Cerebellar nuclear complex (tissue), 1 donor: ENCODE results near the gene ITGA1.
"Not testable (repeated sequence)": the region's sequence is repeated elsewhere in the genome, so short reads cannot be mapped to it uniquely, and the experiment has no call there.

Experiments used
- DNase-seq, 2 experiments: peaks; one replicate each; lab custom pipeline; 2025; lab: John Stamatoyannopoulos, UW

Gene ITGA1

DNA sequence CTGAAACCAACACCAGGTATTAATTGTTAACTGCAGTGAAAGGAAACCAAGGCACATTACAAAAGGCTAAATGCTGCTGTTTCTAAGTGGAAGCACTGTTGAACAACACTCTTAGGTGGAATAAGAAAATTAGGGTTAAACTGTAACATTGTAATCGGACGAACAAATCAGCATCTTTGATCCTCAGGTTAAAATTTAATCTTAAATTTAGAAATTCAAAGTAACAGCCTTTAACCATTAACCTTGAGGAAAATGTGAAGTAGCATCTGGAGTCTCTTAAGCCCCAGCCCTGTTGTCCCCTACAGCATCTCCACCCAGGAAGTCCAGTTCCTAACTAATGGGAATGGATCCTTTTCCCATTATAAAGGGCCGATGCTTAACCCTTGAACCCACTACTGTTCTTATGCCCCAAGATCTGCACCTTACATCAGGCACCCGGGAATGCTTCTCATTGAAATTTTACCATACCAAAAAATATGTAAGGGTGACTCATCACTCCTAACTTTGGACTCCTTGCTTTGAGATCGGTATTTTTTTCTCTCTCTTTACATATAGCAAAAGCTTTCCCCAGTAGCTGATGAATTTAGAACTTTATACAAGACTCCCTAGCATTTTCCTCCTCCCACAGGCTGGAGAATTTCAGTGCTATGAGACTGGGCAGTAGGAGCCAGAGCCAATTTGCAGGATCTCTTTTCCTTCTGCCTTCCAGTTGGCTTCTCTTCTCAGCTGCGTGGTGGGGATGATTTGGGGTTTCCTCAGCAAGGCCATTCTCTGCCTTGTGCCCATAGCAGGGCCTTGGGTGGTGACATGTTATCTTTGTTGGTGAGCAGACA is 169.4 kb downstream of the ITGA1 start:
- no peak for DNase-seq

DNA sequence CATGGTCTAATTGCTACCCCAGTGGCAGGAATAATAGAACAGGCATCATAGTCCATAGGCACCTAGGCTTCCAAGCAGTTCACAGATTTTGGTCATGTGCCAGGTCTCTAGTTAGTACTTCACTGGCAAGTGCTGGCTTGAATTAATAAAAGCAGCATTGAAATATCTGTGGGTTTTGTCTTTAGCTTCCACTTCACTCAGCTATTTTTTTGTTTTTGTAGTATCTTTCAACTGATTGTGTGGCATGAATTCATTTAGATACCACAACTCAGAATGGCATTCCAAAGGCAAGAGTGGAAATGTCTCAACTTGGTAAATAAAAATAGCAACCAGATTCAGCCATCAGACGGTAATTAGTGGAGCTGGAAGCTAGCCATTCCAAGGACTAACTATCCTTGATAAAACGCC is 173.6 kb downstream of the ITGA1 start:
- DNase-seq, result no peak

DNA sequence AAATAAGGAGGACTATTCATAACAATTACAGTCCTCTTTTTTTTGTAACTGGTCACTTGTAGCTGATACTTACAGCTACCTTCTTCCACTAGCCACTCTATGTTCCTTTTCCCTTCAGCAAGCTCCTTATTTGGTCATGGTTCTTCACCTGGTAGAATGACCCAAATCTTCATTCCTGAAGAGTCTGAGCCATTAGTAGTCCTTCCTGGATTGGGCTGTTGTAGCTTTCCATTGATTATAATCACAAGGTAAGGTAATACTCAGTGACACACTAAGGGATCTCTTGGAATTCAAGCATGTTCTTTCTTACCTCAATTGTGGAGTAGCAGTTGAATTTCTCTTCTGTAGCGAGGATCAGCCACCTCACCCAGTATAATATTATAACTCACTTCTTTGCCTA is 175.9 kb downstream of the ITGA1 start:
- no peak for DNase-seq

DNA sequence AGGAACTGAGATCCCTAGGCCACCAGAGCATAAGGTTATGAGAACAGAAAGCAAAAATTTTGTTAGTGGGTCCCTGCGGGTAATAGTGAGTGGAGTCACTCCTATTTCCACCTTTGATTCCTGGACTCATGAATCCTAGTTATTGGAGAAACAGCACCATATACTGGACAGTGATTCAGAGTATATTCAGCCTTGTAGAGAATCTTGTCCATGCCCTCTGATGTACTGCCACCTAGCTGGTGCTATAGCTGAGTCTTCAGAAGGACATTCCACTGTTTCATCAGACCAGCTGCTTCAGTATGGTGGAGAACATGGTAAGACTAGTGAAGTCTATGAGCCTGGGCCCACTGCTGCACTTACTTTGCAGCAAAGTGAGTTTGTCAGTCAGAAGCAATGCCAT is 176.4 kb downstream of the ITGA1 start:
- no peak for DNase-seq

DNA sequence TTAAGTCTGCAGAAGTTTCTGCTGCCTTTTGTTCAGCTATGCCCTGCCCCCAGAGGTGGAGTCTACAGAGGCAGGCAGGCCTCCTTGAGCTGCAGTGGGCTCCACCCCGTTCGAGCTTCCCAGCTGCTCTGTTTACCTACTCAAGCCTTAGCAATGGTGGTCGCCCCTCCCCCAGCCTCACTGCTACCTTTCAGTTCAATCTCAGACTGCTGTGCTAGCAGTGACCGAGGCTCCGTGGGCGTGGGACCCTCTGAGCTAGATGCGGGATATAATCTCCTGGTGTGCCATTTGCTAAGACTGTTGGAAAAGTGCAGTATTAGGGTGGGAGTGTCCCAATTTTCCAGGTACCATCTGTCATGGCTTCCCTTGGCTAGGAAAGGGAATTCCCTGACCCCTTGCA is 188.4 kb downstream of the ITGA1 start:
- DNase-seq, result not testable (repeated sequence)

DNA sequence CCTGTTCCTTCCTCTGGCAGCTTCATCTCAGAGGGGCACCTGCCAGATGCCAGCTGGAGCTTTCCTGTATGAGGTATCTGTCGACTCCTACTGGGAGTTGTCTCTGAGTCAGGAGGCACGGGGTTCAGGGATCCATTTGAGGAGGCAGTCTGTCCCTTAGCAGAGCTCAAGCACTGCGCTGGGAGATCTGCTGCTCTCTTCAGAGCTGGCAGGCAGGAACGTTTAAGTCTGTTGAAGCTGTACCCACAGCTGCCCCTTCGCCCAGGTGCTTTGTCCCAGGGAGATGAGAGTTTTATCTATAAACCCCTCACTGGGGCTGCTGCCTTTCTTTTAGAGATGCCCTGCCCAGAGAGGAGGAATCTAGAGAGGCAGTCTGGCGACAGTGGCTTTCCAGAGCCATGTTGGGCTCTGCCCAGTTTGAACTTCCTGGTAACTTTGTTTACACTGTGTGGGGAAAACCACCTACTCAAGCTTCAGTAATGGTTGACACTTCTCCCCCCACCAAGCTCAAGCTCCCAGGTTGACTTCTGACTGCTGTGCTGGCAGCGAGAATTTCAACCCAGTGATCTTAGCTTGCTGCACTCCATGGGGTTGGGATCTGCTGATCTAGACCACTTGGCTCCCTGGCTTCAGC is 189.7 kb downstream of the ITGA1 start:
- DNase-seq, result no peak

DNA sequence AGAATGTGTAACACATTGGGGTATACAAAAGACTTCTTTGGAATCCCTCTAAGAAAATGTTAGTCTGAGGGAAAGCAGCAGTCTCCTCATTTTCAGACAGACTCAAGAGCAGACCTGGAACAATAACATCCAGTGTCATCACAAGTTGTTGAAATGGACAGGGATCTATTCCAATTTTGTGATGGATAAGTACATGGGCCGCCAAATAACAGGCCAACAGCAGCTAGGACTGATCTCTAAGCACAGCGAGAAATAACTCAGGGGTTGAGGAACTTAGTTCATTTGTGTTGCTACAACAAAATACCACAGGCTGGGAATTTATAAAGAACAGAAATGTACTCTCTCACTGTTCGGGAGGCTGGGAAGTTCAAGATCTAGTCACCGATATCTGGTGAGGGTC is 193.8 kb downstream of the ITGA1 start:
- DNase-seq, result no peak

DNA sequence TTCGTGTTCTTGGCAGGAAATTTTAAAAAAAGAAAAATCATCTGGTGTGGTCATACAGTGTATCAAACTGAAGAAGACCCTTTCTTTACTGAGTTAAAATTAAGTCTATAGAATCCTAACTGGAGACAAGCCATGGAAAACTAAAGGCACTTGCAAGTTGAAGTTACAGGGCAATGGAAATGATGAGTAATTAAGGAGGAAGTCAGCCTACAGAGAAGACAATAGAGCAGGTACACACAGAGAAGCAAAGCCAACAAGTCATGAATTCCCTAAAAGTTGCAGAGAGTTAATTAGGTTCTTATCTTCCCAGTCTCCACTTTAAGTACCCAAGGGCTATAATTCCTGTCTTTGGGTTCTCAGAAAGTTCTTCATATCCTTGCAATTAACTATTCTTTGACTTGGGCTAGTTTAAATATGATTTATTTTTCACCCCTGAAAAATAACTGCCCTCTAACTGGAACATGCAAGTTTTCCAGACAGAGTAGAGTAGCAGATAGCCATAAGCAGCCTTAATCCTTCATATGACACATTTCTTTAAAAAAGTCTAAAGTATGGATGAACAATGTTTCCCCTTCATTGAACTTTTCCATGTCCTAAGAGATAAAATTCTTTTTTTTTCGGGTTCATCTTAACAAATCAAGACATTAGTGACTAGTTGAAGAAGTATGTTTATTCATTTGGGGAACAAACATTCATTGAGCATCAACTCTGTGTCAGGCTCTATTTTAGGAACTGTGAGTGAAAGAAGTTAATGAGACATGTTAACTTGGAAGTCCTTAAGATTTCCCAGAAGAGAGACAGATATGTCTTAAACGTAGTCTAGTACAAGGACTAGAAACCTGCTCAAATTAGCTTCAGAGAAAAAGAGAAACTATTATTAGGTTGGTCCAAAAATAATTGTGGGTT is 196.3 kb downstream of the ITGA1 start:
- no peak for DNase-seq

DNA sequence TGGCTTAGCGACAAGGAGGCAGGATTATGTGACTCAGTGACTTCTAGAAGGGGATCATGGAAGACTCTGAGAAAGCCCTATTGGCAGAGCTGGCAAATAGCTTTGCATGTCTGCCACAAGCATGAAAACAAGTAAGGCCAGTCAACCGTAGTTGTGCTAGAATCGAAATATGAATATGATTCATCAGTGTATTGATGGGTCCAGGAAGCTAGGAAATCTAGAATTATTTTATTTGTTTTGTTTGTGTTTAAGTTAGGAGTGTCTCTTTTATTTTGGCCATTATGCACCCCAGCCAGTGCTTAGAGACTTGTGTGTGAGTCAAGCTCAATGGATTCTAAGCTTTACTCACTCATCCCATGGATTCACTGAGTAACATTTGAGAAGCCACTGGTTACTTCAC is 197.6 kb downstream of the ITGA1 start:
- no peak for DNase-seq

DNA sequence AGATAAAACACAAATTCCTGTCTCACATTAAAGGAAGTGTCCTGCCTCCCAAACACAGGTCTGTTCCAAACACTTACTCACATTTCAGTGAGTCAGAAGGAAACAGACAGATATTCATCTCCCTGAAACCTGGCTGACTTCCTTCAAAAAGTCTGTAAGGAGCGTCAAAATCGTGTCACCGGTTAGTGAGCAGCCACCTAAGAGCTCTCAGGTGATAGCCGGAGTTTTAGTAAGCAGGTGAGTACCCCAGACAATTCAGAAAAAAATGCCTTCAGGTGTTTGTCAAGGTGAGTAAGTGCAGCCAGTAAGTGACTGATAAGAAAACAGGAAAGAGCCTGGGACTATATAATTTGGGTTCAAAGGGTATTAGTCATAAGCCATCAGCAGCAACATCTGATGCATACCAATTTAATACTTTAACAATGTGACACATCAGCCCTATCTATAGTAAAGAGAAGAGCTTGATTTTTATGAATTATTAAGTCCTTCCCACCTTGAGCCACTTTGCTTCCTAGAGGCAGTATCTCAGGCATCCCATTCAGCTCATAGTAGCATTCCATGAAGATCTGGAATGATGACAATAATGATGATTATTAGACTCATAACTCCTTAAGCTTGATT is 200.1 kb downstream of the ITGA1 start:
- DNase-seq, result no peak

DNA sequence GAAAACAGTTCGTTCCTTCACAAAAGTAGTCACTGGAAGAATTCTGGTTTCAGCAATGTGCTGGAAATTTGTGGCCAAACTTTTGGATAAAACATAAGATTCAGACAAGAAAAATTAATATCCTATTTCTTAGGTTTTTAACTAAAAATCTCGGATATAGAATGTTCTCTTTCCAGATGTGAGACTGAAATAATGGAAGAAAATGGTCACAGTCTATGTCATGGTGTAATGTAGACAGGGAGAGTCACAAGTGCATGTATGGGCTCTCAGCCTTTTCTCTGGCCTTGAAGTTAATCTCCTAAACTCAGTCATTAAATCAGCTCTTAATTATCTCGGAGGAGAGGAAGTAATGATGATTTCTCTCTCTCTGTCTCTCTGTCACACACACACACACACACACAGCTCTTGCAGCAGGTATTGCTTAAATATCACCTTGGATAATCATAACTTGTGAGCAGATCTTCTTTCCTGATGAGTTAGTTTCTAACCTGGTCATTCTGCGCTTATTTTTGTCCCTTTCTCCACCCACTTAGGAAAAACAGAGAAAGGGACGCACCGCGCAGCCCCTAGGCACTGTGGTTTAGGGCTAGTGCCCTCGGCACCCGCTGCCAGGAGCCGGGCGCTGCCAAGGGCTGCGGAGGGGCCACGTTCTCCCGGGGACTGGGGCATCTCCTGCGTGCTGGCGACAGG is 200.8 kb downstream of the ITGA1 start:
- no peak for DNase-seq

DNA sequence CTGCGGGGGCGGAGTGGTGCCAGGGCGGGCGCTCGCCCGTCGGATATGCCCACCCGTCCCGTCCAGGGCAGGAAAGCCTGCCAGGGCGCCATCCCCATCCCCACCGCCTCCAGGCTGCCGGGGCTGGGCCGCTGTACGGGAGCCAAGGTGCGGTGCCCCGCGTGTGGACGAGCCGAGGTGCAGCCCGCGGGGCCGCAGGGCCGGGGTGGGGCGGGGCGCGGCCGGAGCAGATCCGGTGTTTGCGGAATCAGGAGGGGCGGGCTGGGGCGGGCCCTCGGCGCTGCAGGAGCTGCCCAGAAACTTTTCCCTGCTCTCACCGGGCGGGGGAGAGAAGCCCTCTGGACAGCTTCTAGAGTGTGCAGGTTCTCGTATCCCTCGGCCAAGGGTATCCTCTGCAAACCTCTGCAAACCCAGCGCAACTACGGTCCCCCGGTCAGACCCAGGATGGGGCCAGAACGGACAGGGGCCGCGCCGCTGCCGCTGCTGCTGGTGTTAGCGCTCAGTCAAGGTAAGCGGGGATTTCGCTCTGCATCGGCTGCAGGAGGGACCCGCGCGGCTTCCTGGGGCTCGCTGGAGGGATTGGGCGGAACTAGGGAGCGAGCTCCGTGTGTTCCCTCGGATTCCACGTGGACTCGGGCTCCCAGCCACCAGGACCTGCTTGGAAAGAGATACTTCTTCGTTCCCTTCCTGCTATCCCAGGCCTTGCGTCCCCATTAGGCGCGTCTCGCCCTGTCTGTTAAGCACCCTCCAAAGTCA is 201.5 kb downstream of the ITGA1 start, which contains the start of gene ITGA2:
Gene ITGA2, plus strand, starts transcription at position 328 of the 756 bp plus-strand sequence. Its CDS starts 117 bp downstream, at position 445.
- DNase-seq, result no peak

DNA sequence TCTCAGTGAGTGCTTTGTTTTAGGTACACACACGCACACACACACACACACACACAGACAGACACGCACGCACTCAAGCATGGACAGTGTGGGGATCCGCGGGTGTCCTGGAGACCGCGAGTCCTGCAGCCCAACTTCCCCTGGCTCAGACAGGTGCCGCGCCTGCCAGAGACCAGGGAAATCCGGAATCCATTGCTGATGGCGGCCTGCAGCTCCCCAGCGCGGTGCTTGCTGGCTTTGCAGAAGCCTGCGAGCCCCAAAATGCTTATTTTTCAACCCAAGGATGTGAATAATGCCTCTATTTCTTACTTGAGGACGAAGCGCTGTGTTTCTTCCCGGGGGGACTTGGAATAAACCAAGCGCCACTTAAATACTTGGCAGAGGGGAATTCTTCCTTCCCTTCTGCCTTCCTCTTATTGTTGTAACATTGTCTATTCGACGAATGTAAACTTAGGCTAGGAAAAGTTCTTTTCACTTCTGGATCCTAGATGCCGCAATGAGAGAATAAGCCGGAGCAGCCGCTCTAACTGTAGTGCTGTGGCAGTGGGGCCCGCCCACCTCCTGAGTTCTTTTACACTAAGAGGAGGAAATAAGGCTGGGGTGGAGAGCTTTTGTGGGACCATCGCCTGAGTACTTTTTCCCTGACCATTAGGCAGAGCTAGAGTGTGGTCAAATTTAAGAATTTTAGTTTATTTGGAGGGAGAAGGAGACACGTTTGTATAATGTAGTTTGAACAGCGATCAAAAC is 202.2 kb downstream of the ITGA1 start:
- no peak for DNase-seq

DNA sequence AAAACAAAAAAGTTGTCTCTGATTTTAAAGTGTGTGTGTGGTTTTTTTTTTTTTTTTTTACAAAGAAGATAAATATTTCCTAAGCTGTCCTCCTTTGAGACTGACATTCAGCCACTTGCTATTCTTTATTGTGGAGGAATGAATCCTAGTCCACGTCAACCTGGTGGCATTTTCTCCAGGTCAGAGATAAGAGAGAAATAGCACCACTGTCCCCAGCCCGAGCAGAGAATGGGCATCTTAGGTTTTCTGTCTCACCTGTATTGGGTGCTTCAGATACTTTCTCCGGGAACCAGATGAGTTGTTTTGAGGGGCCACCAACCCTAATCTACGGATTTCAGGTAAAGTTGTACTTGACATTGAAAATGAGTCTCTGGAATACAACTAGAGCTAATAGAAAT is 202.8 kb downstream of the ITGA1 start:
- no peak for DNase-seq

DNA sequence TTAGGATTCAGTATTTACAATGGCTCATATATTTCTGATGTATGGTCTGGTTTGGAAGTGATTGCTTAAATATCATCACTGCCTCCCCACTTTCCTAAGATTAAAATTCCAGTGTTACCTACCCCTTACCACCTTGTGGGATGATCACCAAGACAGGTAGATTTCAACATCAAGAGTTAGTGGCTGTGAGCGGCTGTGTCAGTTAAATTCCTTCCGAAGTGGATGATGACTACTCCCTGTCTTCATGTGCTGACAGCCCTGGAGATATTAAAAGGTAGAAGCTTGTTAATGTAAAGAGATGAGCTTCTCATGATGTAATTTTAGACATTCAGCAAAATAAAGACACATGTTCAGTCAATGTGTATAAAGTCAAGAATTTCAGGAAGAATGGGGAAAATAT is 205.7 kb downstream of the ITGA1 start:
- no peak for DNase-seq

DNA sequence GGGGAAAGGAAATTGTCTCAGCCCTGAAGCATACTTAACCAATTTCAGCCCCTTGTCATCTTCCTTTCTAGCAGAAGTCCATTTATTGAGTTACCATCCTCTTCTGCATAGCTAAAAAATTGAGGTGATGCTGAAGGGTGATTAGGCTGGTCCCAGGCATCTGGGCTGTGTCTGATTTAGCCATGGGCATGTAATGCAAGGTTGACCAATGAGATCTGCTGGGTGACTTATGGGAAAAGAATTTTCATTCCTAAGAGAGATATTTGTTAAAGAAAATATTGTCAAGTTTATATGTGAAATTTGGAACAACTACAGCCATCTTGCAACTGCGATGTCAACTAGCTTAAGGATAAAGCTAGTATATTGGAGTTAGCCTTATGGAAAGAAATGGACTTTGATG is 206.6 kb downstream of the ITGA1 start:
- no peak for DNase-seq

DNA sequence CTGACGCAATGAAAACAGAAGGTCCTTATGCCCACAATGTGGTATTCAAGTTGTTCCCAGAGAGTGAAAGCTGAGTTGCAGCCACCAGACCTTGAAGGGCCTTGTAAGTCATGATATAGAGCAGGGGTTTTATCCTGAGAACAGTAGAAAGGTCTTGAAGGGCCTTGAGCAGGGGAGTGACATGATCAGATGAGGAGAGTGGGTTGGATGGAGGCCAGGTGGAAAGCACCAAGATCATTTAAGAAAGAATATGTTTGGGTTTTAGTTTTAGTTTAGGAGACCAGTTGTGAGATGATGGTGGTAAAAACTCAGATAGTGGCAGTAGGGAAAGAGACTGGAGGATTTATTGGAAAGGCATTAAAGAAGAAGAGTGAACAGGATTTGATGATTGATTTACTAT is 207.4 kb downstream of the ITGA1 start:
- DNase-seq, result no peak

DNA sequence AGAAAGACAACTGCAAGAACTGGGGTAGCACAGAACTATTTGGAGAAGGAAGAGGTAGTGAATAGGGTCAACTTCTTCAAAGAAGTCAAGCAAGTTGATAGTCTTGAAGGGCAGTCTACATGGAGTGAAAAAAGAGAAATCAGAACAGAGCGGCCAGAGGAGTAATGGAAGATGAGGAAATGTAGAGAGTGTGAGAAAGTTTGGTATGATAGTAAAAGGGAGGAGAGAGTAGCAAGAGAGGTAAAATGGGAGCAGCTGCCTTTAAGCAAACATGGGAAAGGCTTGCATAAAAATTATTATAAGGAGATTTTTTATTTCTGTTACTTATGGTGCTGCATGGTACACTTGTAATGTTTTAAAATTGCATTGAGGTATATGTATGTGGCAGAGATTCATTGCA is 208.2 kb downstream of the ITGA1 start:
- no peak for DNase-seq

DNA sequence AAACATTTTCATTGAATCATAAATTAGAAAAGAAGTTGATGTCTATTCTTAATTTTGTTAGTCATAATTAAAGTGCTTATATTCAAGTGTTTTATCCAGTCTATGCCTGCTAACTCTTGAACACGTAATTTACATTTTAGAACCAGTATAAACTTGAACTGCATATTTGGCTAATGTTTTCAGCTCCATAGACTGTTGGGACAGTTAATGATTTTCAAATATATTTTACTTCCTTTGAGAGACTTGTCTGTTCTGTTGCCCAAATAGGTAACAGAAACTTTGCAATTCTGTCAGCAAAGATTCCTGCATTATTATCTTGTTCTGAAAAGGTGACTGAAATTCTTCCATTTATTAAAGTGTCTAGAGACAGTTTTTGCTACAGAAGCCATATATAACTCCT is 209.3 kb downstream of the ITGA1 start:
- DNase-seq, result no peak

DNA sequence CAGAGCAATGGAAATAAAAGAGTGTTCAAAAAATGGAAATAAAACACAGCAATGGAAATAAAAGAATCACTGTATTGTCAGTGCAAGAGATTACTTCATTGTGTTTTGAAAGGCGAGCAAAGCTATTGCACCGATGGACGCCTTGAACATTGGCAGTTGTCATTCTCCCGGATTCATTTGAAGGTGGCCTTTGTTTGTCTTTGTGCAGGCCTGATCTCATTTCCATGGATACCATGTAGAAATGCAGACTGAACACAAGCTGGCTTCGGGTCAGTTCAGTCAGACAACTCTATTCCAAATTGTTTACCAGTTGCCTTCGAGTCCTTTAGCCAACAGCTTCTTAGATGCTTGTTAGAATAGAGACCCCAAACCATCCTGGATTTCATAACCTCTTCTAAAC is 209.7 kb downstream of the ITGA1 start:
- no peak for DNase-seq
